PC-9 (cell line): ENCODE measurements around the gene ANKRD13B. TPM values are rescaled to one million over a fixed set of nuclear protein-coding genes. Genes with fewer than 3 reads are reported as not detected.
A peak's percentile ranks its signal among the peaks of the same experiment; 100 is the strongest.

Experiments used
- BruUV-seq: library from RNA; stranded (reverse); fragments of 400-500 nt; replicated peaks from 2 replicates; lab custom pipeline; 2021; lab: Mats Ljungman, UMichigan
- CTCF ChIA-PET: fragments of 300-600 bp; sonication (Branson Sonifier 250); formaldehyde crosslinking; loops from one replicate; lab custom pipeline; 2022; ENCODE audit warnings: antibody characterized with exemption; lab: Charles Lee
- POLR2A ChIA-PET: fragments of 300-600 bp; sonication (Branson Sonifier 250); formaldehyde crosslinking; loops from one replicate; lab custom pipeline; 2022; ENCODE audit warnings: antibody characterized with exemption; ENCODE audit not compliant: unreplicated experiment; lab: Charles Lee
- DNase-seq, 2 experiments: peaks; one replicate each; pipeline versions ENCODE4 v3.0.0 to v3.0.0-alpha.2; 2015 to 2022; ENCODE audit warnings: mixed read lengths in 1 of 2
- H2AFZ ChIP-seq: fragments of 200-600 bp; sonication (generic); 2 replicates; pipeline ENCODE4 v1.8.1; 2017; ENCODE audit warnings: antibody characterized with exemption
- H3F3A ChIP-seq: fragments of 200-600 bp; sonication (generic); 2 replicates; pipeline ENCODE4 v1.8.1; 2017; ENCODE audit warnings: antibody characterized with exemption, mild to moderate bottlenecking, low read depth; ENCODE audit not compliant: insufficient read depth
- H3K27ac ChIP-seq: fragments of 200-600 bp; sonication (generic); 2 replicates; pipeline ENCODE4 v1.6.1; 2016; ENCODE audit warnings: mixed run types
- H3K27me3 ChIP-seq: fragments of 200-600 bp; sonication (generic); 2 replicates; pipeline ENCODE4 v1.6.1; 2016; ENCODE audit warnings: low read depth, mixed run types; ENCODE audit not compliant: insufficient read depth
- H3K36me3 ChIP-seq: fragments of 200-600 bp; sonication (generic); 2 replicates; pipeline ENCODE4 v1.6.1; 2016; ENCODE audit warnings: low read depth, mixed run types
- H3K4me1 ChIP-seq: fragments of 200-600 bp; sonication (generic); replicated peaks from 2 replicates; pipeline ENCODE4 v1.6.1; 2016; ENCODE audit warnings: mixed run types; ENCODE audit not compliant: insufficient read depth
- H3K4me2 ChIP-seq: fragments of 200-600 bp; sonication (generic); 2 replicates; pipeline ENCODE4 v1.6.1; 2017; ENCODE audit warnings: mixed run types
- H3K4me3 ChIP-seq: fragments of 200-600 bp; sonication (generic); 2 replicates; pipeline ENCODE4 v1.6.1; 2016; ENCODE audit warnings: mixed run types
- H3K79me2 ChIP-seq: fragments of 200-600 bp; sonication (generic); 2 replicates; pipeline ENCODE4 v1.6.1; 2017; ENCODE audit warnings: low read depth, mixed run types
- H3K9me2 ChIP-seq: fragments of 200-600 bp; sonication (generic); 2 replicates; pipeline ENCODE4 v1.8.1; 2017; ENCODE audit warnings: mild to moderate bottlenecking; ENCODE audit not compliant: insufficient read depth
- H3K9me3 ChIP-seq: fragments of 200-600 bp; sonication (generic); 2 replicates; pipeline ENCODE4 v1.8.1; 2016; ENCODE audit warnings: low read depth; ENCODE audit not compliant: insufficient read depth
- H4K20me1 ChIP-seq: fragments of 200-600 bp; sonication (generic); 2 replicates; pipeline ENCODE4 v1.8.1; 2017; ENCODE audit not compliant: insufficient read depth
- CTCF ChIP-seq: fragments of 200-600 bp; sonication (generic); conservative IDR thresholded peaks from 2 replicates; pipeline ENCODE4 v1.6.1; 2017; ENCODE audit warnings: mixed run types, antibody characterized with exemption, mild to moderate bottlenecking, moderate library complexity
- EZH2 ChIP-seq: fragments of 200-600 bp; sonication (generic); IDR thresholded peaks from 2 replicates; pipeline ENCODE4 v1.8.0; 2017; ENCODE audit warnings: antibody characterized with exemption, low read depth
- intact Hi-C: fragments of 100-400 bp; cut with micrococcal nuclease; formaldehyde crosslinking; loops from one replicate; pipeline ENCODE4 v1.10.0; 2022; ENCODE audit not compliant: unreplicated experiment
- total RNA-seq: library from RNA; stranded (reverse); gene quantifications from 2 replicates; pipeline ENCODE4 v1.2.3, GENCODE V29; 2021

ANKRD13B gene
- total RNA-seq, 1 experiment from 2014 or later: 28.4 TPM

- H3K27me3 ChIP-seq: no peaks in the 10 kb centered on the region
- no peaks in the 10 kb centered on the region for H4K20me1 ChIP-seq
- no peaks in the 10 kb centered on the region for H3K36me3 ChIP-seq
- TF ChIP-seq EZH2: no peak
- TF ChIP-seq CTCF: no peak
- no TSS peak for BruUV-seq
- intact Hi-C loops: no loop called here
- H3K4me1 ChIP-seq: peaks cover 9% of the 10 kb centered on the region
- peaks cover 14% of the 10 kb centered on the region; the same call in 1 of the 2 replicates for H3F3A ChIP-seq
- H2AFZ ChIP-seq: no peak overlapping the region
- no peaks in the 10 kb centered on the region for H3K79me2 ChIP-seq
- no peaks in the 10 kb centered on the region for H3K9me2 ChIP-seq
- H3K4me3 ChIP-seq: no peak overlapping the region
- CTCF ChIA-PET: interaction anchor here (0.5 to 0.6 kb wide), 3 partner anchors 17 to 457 kb away, joined by 3 to 11 read pairs (median 3); no protein-coding TSS in a partner anchor
- no peak overlapping the region for H3K27ac ChIP-seq
- POLR2A ChIA-PET: interaction anchor here (0.6 kb wide), 1 partner anchor 772 kb away, joined by 3 read pairs; no protein-coding TSS in a partner anchor
- H3K9me3 ChIP-seq: no peaks in the 10 kb centered on the region
- peak in 1 of 2 experiments; percentile 17 for DNase-seq
- no peak overlapping the region for H3K4me2 ChIP-seq
These were observed 20.0 kb upstream of the ANKRD13B start for GRCh38 chr17:29572691-29573557.

- no peaks in the 10 kb centered on the region for H3K36me3 ChIP-seq
- CTCF ChIA-PET: interaction anchor here (0.6 kb wide), 1 partner anchor 457 kb away, joined by 3 read pairs; no protein-coding TSS in a partner anchor
- H3K9me3 ChIP-seq: no peaks in the 10 kb centered on the region
- intact Hi-C loops: no loop called here
- no peak for TF ChIP-seq CTCF
- no peak for TF ChIP-seq EZH2
- POLR2A ChIA-PET: no interaction called here
- no peaks in the 10 kb centered on the region for H3K27me3 ChIP-seq
- no peaks in the 10 kb centered on the region for H3K79me2 ChIP-seq
- no peak for DNase-seq
- no peak overlapping the region for H2AFZ ChIP-seq
- H3K4me1 ChIP-seq: peaks cover 9% of the 10 kb centered on the region
- H4K20me1 ChIP-seq: no peaks in the 10 kb centered on the region
- no TSS peak for BruUV-seq
- no peak overlapping the region for H3K27ac ChIP-seq
- H3K4me3 ChIP-seq: no peak overlapping the region
- H3K4me2 ChIP-seq: no peak overlapping the region
- peaks cover 11% of the 10 kb centered on the region; the same call in 1 of the 2 replicates for H3F3A ChIP-seq
- H3K9me2 ChIP-seq: no peaks in the 10 kb centered on the region
These were observed 19.4 kb upstream of the ANKRD13B start for GRCh38 chr17:29573558-29573869.

GRCh38 chr17:29573871-29574731 lies 18.8 kb upstream of the ANKRD13B start:
- Histone ChIP-seq H3K9me3 (no peaks in the 10 kb centered on the region), H3K36me3 (no peaks in the 10 kb centered on the region), H3K9me2 (no peaks in the 10 kb centered on the region), H3K4me3 (no peak overlapping the region), H4K20me1 (no peaks in the 10 kb centered on the region), H3K4me2 (no peak overlapping the region), H3K27me3 (no peaks in the 10 kb centered on the region), H3F3A (peaks cover 9% of the 10 kb centered on the region; the same call in 1 of the 2 replicates), H3K79me2 (no peaks in the 10 kb centered on the region), H3K27ac (no peak overlapping the region), H2AFZ (no peak overlapping the region), H3K4me1 (peaks cover 8% of the 10 kb centered on the region)
- BruUV-seq: TSS peak; percentile 28
- intact Hi-C loops: no loop called here
- TF ChIP-seq EZH2 (no peak), CTCF (no peak)
- no peak for DNase-seq
- CTCF ChIA-PET: interaction anchor here (0.5 to 0.7 kb wide), 3 partner anchors 18 to 458 kb away, joined by 3 to 6 read pairs (median 3); no protein-coding TSS in a partner anchor
- POLR2A ChIA-PET: interaction anchor here (0.6 kb wide), 1 partner anchor 368 kb away, joined by 3 read pairs; no protein-coding TSS in a partner anchor
